Spleen (tissue), 7 donors: ENCODE measurements around the gene SLC38A10.

Experiments used
- POLR2A ChIP-seq, 3 donors: fragments of 450-650 bp; IDR thresholded peaks; one replicate each; pipeline ENCODE4 v1.5.1; 2017; ENCODE audit warnings: antibody characterized with exemption in 3 of 3, mild to moderate bottlenecking in 1 of 3
- POLR2AphosphoS5 ChIP-seq, 3 donors: sonication (generic); formaldehyde crosslinking; IDR thresholded peaks; one replicate each; pipeline ENCODE4 v1.5.1; 2017; ENCODE audit warnings: antibody characterized with exemption in 3 of 3
- TF ChIP-seq, protein P1 (sequence below), 11 experiments: fragments of 200-600 bp in 7 of 11; fragments of 450-650 bp in 4 of 11; sonication (generic) in 4 of 11; IDR thresholded peaks in 8 of 11; conservative IDR thresholded peaks in 3 of 11; 1 replicate in 7 of 11; 2 replicates in 4 of 11; pipeline versions ENCODE4 v1.4.0 to v1.8.0; 2016 to 2021; ENCODE audit warnings: antibody characterized with exemption in 11 of 11, inconsistent platforms in 4 of 11, mild to moderate bottlenecking in 1 of 11
- donor health status: DM: no; HTN: no; CAD: no; lungs with moderate emphysema.
- donor health status: DM: no; HTN: no; CAD: no.
- donor health status: DM: no; HTN: no; CAD: no.

DNA sequence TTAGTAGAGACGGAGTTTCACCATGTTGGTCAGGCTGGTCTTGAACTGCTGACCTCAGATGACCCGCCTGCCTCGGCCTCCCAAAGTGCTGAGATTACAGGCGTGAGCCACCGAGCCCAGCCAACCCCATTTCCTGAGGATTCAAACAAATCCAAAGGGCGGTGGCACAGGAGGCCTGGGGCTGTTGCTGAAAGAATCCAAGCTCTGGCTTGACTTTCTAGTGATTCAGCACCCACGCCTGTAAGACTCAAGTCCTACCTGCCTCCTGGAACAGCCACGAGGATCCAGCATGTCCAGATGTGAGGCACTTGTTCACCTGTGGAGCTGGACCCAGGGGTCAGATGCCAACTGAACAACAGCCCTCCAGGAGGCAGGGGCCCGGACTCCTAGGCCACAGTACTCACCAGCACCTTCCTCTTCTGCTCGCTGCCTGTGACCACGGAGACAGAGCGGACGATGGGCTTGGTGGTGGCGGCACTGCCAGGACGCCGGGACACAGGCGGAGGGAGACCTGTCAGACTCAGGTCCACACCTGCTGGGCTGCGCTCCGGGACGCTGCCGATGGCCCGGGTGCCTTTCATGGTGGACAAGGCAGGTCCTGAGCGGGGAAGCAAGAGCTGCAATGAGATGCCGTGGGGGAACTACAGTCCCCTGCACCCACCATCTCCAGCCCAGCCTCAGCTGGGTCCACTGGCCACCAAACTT, 75.5 kb downstream of the SLC38A10 start:
- TF ChIP-seq POLR2AphosphoS5 (IDR thresholded peaks at IDR 0.05), result no peak
- TF ChIP-seq, protein P1, sequence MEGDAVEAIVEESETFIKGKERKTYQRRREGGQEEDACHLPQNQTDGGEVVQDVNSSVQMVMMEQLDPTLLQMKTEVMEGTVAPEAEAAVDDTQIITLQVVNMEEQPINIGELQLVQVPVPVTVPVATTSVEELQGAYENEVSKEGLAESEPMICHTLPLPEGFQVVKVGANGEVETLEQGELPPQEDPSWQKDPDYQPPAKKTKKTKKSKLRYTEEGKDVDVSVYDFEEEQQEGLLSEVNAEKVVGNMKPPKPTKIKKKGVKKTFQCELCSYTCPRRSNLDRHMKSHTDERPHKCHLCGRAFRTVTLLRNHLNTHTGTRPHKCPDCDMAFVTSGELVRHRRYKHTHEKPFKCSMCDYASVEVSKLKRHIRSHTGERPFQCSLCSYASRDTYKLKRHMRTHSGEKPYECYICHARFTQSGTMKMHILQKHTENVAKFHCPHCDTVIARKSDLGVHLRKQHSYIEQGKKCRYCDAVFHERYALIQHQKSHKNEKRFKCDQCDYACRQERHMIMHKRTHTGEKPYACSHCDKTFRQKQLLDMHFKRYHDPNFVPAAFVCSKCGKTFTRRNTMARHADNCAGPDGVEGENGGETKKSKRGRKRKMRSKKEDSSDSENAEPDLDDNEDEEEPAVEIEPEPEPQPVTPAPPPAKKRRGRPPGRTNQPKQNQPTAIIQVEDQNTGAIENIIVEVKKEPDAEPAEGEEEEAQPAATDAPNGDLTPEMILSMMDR (IDR thresholded peaks at IDR 0.05 in 8 of 11, conservative IDR thresholded peaks at IDR 0.05 in 3 of 11), result no peak
- no peak for TF ChIP-seq POLR2A (IDR thresholded peaks at IDR 0.05)
